HG03280 (cell line): ENCODE data around the gene CCK.

Source experiments
- ATAC-seq: cut with Tn5 transposase; IDR thresholded peaks from one replicate; pipeline ENCODE4 v1.9.1; 2021; ENCODE audit warnings: mild to moderate bottlenecking, moderate library complexity; ENCODE audit not compliant: unreplicated experiment

The CCK gene

DNA sequence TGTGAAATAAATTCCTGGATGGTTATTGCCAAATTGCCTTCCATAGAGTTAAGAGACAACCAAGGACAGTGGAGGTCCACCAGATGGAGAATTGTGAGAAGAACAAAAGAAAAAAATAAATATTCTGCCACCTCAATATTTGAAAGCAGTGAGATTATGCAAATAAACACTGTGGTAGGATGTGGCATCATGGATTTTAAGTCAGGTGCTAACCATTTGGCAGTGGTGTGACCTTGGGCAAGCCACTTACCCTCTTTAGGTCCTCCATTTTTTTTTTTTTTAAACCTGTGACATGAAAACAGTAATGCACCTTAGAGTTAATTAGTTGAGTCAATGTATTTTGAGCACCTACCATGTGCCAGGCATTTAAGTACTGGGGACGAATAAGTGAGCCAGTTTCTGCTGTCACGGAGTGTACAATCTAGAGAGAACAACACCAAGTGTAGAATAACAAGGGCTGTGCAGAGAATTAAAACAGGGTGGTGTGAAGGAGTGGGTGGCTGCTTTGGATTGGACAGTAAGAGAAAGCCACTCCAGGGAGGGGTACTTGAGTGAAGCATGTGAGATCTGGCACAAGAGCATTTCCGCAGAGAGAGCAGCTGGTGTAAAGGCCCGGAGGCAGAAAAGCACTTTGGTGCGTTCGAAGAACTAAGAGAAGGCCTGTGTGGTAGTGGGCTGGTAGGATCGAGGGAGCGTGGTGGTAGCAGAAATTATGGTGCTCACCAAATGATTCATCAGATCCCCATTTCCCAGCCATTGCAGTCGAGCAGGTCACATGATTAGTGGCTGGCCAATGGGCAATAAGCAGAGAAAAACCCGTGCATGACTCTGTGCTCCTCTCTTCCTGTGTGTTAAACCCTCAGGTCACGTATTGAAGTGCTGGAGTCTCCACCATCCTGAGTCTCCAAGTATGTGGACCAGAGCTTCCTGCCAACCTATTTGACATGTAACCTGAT lies 39.2 kb downstream of the CCK start:
- no peak for ATAC-seq

- no peak for ATAC-seq
These were observed 40.3 kb downstream of the CCK start for GRCh38 chr3:42225486-42226363.

- no peak for ATAC-seq
These were observed 41.1 kb downstream of the CCK start for GRCh38 chr3:42224658-42225421.

DNA sequence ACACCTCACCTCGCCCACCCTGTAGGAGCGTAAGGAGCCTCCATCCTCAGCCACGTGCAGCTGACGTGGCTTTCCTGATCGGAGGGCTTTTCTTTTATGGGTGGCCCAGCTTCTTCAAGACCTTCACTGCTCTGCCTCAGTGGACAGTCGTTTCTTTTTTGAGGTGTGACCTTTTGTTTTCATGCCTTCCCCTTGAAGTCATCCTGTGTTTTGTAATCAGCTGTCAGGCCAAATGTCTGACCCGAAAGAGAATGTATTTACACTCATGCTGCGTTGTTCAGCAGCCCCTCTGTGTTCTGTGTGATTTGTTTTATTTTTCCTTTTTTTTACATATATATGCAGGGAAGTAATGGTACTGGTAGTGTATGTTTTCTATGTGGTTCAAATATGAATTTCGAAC lies 41.8 kb downstream of the CCK start:
- ATAC-seq, result no peak

DNA sequence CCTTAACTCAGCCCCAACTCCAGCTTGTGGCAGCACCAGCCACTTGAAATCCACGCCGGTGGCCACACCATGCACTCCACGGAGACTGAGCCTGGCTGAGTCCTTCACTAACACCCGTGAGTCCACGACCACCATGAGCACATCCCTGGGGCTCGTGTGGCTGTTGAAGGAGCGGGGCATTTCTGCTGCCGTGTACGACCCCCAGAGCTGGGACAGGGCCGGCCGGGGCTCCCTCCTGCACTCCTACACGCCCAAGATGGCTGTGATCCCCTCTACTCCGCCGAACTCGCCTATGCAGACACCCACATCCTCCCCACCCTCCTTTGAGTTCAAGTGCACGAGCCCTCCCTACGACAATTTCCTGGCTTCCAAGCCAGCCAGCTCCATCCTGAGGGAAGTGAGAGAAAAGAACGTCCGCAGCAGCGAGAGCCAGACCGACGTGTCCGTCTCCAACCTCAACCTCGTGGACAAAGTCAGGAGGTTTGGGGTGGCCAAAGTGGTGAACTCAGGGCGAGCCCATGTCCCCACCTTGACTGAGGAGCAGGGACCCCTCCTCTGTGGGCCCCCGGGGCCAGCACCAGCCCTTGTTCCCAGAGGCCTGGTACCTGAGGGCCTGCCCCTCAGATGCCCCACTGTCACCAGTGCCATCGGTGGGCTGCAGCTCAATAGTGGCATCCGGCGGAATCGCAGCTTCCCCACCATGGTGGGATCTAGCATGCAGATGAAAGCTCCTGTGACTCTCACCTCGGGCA lies 42.9 kb downstream of the CCK start:
- ATAC-seq, result no peak

- no peak for ATAC-seq
These were observed 45.4 kb downstream of the CCK start for GRCh38 chr3:42220436-42221121.

- no peak for ATAC-seq
These were observed 49.1 kb downstream of the CCK start for GRCh38 chr3:42216931-42217333.

DNA sequence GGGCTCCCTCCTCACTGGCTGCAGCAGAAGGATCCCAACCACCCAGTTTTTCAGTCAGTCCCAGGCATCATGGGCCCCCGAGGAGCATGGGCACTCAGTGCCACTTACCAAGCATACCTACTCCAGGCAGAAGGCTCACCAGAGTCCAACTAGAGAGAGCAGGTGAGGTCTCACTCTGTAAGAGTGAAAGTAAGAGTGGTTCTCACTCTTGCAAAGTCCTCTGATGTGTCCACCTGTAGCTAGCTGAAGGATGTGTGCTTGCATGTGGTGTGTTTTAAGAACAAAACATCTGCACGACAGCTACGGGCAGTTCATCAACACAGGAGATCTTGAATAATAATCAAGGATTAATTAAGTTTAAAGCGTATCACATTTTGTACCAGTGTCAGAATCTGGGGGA lies 49.7 kb downstream of the CCK start:
- ATAC-seq, result peak; percentile 64

DNA sequence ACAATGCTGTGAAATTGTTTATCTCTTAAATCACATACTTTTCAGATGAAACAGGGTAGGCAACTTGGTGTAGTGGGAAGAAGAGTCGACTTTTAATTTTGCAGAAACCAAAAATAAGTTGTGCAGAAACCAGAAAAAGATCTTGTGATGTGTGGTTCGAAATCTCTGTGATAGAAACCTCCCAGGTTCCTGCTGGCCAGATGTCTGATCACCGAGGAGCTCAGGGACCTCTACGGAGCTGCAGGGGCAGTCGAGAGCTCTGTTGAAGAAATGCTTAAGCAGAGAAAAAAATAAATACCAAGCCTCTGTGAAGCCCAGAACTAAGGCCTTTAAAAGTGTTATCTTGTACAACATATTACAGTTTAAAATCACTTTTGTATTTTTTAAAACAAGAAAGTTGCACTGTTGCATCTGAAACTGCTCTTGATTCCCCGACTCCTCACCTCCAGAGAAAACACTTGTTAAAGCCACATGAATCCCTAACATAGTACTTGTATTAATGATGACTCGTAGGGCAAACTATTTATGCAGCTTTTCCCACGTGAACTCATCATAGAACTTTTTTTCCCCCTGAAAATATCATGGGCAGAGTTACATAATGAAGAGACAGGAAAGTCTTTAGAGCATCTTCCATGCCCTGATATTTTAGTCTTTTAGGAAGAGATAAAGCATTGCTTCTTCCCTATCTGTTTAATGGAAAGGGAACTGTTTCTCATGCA lies 51.3 kb downstream of the CCK start:
- ATAC-seq, result no peak

DNA sequence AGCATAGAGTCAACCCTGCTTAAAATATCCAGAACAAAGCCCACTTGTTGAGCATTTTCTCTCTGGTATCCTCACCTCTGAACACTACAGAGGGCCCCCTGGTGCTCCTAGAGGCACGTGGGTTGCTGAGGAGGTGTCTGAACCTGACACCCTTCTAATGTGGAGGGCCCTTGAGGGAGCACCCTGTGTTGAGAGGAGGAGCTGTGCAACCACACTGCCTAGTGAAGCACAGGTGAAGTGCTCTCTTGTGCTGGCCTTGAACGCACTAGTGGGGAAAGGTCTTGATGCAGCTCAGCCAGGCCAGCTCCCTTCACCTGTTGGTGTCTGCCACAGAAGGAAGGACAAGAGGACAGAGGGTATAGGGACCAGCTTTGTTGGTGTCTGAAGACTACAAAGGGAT lies 51.9 kb downstream of the CCK start:
- no peak for ATAC-seq

DNA sequence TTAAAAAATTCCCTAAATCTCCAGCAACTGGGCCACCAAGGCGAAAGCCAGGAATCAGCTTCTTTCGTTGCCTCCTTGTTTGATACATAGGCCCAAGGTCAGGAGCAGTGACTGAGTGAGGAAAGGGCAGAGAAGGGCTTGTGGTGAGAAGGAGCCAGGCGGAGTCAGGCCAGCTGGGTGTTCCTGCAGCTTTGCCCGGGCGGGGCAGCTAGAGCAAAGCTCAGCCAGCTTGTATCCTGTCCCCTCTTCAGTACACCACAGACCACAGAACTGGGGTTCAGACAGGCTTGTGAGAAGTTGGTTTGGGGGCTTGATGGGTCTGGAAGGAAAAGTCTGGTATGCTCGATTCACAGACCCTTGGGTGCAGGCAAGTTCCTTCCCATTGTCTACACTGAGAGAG lies 52.6 kb downstream of the CCK start:
- no peak for ATAC-seq

DNA sequence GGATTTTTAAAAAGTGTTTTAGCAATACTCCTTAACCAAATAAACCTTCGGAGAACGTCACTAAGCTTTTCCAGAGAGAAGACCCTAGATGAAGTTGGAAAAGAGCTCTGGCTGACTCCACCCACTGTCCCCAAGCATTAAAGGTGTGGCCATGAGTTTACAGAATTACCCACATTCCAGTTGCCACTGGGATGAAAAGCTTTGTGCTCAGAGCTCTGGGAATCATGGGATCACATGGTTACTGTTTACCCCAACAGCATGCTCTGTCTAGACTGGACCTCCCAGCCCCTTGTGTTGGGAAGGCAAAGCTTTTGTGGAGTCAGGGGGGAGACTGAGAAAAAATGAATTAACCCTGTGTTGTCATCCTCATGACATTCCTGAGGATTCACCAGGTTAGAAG lies 55.3 kb downstream of the CCK start:
- no peak for ATAC-seq

GRCh38 chr3:42209917-42210316 lies 56.1 kb downstream of the CCK start:
- no peak for ATAC-seq
